Stimulated activated CD4-positive, alpha-beta T cell treated with anti-CD3 and anti-CD28 coated beads, Interleukin-2, amount 100 ng/mL, for 24 hours (primary cell): ENCODE results near the gene ADCY5.
"Not testable (repeated sequence)": the region's sequence is repeated elsewhere in the genome, so short reads cannot be mapped to it uniquely, and the experiment has no call there.

Experiments used
- DNase-seq, 2 donors: peaks; one replicate each; pipeline ENCODE4 v3.0.0-alpha.2; 2020

The ADCY5 gene

DNA sequence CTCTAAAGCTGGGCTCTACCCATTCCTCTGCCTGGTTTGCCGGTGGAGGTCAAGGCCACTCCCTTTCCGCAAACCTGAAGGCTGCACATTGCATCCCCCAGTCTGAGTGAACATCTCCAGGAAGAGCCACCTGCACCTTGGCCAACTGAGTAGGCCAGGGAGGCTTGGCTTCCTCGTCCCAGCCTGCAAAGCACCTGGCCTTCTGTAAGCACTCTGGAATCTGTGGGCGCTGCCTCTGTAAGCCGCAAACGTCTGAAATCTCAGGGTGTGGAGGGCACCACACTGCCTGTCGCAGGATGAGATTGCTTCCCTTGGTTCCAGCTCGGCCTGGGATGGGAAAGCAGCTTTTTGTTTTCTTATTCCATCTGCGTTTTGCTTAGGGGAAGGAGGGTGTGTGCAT is 165.8 kb downstream of the ADCY5 start:
- no peak for DNase-seq

DNA sequence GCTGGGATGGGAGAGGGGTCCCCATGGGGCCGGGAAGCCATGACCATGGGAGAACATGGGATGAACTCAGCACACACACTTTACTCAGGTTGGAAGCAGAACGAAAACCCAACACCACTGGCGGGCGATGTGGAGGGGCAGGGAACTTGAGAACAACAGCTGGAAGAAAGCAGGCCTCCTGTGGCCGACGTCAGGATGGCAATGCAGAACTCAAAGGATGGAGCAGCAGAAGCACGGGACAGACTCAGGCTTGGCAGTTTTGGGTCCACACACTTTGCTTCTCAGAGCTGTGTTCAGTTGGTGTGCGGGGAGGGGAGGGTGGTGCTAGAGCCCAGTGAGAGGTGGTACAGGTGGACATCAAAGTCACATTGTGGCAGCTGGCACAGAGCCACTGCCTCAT is 166.4 kb downstream of the ADCY5 start:
- DNase-seq, result no peak

DNA sequence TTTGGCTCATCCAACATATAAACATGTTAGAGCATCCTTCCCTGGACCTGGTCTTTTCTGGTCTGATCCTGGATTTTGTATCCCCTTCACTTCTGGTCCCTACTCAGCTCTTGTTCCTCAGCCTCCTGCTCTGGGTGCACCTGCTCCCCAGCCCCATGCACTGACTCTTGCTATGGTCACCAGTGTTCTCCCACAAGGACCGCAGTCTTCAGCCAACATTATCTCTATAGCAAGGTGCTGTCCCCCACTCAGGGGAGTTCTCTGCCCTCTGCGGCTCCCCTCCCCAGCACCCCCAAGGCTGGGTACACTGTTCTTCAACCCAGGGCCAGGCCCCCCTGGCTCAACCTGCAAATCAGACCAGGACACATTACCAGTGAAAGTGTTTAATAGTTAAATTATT is 167.0 kb downstream of the ADCY5 start:
- DNase-seq, result peak in 1 of 2 donors; percentile 6

DNA sequence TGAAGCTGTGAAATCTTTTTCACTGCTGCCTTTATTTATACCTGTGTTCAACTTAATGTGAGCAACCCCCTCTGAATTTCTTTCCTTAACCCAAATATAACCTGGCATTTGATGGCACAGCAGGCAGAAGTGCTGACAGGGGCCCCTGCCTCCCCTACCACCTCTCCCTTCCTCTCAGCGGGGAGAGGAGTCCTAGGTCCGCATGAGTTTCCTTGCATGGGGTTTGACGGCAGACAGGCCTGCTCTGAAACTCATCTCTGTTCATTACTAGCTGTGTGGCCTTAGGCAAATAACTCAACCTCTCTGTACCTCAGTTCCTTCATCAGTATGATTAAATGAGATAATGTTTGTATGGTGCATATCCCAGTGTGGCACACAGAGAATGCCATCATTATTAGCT is 167.5 kb downstream of the ADCY5 start:
- no peak for DNase-seq

DNA sequence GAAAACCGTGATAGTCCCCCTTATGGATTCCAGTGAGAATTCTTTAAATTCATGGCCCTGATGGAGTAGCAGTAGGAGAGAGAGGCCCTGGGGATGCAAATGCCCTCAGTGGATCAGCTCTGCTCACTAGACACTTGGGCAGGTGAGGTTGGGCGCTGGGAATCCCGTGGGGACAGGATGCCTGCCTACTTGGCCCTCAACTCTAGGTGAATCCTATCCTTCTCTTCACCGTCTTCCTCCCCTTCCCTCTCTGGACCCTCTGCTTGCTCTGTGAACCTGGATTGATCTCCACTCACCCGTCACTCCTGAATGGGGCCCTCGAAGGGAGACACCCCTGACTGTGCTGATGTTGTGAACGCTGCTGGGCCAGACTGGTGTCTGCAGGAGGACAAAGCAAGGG is 169.8 kb downstream of the ADCY5 start:
- DNase-seq, result no peak

DNA sequence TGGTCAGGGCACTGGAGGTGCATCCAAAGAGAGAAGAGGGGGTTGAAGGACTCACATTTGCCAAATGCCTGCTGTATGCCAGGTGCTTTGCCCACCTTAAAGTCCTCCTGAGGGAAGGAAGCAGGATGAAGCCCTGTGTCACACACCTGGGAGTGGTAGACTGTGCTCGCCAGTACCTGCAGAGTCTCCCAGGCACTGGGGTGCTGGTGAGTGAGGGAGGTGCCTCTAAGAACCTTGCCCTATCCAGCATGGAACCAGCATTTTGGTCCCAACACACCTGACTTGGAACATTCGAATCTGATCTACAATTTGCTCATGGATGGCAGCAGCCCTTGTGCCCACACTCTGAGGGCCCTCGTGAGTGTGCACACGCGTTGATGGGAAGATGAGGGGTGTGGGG is 170.4 kb downstream of the ADCY5 start:
- no peak for DNase-seq

DNA sequence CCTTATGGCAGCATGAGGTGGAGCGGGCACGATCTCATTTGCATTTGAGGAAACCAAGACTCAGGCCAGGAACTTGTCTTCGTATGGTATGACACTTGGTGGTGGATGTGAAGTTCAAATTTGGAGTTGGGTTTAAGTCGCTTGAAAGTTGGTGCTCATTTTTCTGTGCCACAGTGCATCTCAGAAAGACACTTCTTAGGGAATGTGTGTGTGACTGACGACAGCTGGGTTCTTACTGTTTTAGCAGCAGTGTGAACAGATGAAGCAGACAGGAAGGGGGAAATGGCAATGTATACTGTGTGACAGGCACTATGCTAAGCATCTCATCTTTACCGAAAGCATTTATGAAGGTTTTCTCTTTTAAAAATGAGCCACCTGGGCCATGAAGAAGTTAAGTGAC is 171.8 kb downstream of the ADCY5 start:
- no peak for DNase-seq

DNA sequence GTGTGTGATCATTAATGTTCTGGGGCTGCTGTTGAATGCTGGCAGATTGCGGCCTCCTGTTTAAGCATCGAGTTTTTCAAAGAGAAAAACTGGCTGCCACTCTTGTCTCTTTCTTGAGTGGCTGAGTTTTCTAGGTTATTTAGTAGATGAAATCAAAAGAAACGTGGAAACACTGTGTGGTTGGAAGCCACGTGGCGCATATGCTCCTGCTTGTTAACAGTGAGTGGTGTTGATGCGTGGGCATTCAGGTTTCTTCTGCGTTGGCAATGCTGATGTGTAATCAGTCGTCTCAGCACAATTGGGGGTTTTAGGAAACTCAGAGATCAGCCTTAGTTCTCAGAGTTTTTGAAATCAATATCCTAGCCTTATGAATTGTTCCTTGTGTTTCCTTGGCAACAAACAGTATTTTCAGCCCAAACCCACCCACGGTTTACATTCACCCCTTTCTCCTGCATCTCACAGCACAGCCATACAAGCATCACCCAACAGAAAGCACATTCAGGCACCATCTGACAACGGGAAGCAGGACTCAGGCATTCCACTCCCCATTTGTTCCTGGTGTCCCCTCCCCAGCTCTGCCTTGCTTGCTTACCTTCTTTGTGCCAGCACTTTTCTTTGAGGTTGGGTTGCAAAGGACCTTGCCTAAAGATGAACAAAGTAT is 172.4 kb downstream of the ADCY5 start:
- no peak for DNase-seq

DNA sequence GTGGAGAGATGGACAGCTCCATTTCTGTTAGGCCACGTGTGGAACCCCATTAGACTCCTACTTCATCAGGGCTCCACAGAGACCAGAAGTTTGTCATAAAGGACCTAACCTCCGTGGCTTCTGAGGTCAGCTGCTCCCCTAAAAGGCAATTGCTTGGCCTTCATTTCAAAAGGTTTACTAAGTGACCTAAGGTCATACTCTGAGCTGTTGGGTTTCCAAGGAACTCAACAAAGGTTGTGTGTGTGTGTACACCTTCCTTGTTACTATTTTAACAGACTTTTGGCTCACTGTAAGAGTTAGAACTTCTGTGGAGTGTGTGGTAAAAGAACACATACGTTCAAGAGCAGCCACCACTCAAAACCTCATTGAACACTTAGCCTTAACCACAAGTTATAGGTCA is 173.2 kb downstream of the ADCY5 start:
- no peak for DNase-seq

DNA sequence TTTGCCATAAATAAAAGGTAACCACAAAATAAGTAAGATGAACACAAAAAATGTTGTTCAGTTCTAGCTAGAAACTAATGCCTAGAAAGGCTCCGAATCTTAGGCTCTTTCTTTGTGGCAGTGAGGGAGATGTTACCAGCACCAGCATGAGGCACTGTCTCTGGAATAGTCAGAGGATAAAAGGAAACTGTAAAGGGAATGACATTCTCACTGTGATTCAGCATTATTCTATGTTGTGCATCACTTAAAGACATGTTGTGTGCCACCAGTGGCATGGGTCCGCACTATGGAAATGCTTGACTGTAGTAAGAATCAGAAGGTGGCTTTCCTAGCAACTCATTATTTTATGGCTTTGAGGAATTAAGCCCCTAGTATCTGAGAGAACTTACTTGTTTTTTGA is 176.3 kb downstream of the ADCY5 start:
- no peak for DNase-seq

DNA sequence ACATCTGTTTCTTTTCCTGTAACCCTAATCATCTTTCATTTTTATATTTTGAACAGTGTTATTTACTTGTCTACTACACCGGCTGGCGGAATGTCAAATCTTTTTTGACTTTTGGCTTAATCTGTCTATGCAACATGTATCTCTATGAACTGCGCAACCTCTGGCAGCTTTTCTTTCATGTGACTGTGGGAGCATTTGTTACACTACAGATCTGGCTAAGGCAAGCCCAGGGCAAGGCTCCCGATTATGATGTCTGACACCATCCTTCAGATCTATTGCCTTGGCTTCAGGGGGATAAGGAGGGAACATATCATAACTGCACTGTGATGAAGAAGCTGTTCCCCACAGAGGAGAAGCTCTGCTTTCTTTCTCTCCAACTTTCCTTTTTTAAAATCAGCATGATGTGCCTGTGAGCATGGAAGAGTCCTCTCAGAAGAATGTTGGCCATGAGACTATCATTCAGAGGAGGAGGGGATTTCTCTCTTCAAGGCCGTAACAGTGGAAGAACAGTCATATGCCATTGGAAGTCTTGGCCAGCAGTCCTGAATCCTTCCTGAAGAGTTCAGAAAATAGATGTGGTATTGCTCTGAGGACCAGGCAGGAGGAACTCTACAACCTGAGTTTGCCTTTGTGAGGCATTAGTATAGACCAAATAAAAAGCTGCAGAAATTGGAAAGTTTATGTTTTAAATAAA is 177.3 kb downstream of the ADCY5 start:
- DNase-seq, result no peak

DNA sequence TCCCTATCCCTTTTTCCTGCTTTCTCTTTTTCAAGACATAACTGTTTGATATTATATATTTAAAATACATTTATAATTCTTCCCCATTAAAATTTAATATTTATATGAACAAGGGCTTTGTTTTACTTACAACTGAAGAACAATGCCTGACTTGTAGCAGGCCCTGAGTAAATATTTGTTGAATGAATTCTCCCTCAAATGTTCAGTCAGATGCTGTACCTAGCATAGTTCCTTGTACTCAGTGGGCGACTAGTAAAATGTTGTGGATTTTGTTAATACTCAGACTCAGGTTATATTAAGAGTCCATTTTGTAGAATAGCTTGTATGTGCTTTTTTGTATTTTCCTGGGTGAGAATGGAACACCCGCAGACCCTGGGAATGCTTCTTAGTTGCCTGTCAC is 178.1 kb downstream of the ADCY5 start:
- DNase-seq, result no peak

DNA sequence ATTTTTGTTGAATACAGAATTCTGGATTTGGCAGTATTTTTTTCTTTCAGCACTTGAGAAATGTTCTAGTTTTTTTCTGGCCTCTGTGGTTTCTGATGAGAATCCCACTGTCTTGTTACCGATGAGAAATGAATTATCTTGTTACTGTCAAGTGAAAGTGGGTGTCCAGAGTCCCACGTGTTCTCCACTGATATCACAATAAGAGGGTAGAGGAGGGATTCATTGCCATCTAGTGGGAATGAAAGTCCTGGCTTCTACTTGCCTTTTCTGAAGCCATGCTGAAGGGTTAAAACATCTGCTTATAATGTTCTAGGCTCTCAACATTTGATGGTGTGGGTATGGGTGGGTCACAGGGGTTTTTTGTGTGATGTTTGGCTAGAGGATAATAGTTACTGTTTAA is 181.1 kb downstream of the ADCY5 start:
- DNase-seq, result no peak

DNA sequence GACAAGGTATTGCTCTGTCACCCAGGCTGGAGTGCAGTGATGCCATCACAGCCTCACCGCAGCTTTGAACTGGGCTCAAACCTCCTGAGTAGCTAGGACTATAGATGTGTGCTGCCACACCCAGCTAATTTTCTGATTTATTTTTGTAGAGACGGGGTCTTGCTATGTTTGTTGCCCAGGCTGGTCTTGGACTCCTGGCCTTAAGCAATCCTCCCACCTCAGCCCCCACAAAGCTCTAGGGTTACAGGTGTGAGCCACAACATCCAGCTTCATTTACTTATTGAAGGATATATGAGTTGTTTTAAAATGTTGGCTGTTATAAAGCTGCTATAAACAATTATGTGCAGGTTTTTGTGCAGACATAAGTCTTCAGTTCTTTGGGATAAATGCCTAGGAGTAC is 184.9 kb downstream of the ADCY5 start:
- no peak for DNase-seq

DNA sequence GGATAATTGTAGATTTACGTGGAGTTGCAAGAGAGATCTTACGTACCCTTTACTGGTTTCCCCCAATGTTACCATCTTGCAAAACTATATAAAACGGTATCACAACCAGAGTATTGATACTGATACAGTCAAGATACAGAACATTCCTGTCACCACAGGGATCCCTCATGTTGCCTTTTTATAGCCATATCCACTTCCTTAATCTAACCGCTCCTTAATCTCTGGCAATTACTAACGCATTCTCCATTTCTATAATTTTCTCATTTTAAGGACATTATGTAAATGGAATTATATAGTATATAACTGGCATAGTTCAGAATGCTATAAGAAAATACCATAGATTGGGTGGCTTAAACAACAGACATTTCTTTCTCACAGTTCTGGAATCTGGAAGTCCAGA is 186.0 kb downstream of the ADCY5 start:
- DNase-seq, result no peak

DNA sequence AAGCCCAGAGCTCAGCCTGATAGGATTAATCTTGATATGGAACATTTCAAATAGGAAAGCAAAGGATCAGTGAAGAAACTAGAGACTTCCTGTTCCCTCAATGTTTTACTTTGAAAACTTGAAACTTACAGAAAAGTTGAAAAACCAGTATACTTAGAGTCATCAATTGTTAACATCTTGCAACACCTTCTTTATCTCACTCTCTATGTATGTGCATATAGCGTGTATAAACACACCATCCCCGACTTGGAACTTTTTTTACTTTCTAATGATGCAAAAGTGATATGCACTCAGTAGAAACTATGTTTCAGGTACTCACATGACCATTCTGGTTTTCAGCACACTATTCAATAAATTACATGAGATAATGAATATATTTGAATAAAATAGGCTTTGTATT is 186.7 kb downstream of the ADCY5 start:
- DNase-seq, result no peak

DNA sequence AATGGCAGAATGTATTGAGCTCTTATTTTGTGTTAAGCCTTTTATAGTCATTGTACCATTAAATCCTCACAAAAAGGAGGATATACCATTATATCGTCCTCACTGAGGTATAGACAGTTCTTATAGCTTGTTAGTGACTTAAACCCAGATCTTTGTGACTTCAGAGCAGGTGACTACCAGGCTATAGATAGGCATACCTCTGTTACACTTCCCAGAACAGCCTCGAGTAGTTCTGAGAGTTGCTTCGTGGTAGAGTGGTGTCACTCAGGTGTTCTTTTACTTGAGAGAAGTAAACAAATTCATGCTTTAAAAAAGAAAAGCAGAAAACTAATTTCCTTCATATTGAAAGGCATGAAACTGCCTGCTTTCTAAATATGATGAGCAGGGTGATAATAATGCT is 187.2 kb downstream of the ADCY5 start:
- no peak for DNase-seq

DNA sequence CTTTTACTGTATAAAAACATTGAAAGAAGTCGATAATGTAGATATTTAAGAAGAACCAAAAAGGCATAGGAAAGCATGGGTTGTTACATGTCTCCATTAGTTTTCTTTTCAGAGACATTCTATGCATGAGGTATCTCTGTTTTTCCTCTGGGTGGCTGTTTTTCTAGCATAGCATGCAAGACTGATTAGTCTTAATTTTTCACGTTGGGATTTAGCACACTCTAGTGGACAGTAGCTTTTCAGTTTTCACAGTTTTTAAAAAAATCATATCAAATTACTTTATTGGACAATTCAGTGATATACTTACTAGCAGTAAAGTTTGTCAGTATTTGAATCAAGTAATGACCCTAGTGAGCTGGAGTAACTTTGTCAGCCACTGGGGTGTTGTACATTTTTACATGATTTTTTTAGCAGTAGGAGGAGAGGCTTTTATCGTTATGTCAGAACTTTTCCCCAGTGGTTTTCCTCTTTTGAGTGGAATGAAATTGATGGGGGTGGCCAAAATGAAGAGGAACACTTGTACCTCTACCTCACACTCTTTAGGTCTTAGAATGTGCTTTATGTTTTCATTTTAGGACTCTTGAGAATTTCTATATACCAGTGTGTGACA is 190.0 kb downstream of the ADCY5 start:
- no peak for DNase-seq

DNA sequence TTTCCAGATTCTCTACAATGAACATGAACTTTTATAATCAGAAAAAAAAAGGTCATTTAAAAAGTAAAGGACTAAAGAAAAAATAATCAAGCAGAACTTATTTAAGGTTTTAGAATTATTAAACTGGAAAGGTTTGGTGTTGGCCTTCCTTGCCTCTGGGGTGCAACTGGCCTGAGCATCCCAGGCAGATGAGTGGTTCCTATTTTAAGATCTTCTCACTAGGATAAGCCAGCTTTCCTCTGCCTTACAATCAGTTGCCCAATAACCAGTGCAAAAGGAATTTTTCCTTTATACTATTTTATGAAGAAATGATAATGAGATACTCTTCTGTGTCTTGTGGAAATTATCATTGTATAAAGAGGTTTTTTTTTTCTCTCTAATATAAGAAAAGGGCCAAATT is 190.5 kb downstream of the ADCY5 start:
- no peak for DNase-seq

DNA sequence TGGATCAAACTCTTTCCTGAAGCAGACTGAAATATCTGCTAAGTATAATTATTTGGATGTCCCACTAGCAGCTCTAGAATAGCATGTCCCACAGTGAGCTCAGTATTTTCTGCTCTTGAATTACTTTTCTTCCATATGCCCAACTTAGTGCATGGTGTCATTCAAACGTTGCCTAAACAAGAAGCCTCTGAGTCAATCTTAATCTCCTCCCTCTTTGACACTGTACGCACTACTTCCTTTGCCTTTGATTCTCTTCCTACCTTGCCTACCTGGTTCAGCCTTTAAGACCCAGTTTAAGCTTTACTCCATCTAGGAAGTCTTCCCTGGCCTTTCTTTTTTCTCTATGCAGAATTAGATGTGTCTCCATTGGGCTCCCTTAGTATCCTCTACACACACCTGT is 192.6 kb downstream of the ADCY5 start:
- no peak for DNase-seq

DNA sequence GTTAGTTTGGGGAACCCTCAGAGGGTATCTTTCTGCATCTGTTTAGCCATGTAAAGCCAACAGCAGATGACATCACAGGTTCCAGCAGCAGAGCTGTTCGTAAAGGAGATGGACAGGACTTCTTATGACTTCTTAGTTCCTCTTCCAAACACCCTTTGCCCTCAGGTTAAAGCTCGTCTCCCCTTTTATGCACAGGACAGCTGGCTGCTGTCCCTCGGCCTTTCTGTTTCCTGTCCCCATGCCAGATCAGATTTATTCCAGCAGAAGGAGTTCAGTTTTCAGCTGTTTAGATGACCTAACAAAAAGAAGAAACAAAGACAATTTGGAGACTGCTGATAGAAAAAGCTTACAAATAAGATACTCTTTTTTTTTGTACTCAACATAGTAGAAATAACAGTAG is 202.0 kb downstream of the ADCY5 start:
- DNase-seq, result no peak

DNA sequence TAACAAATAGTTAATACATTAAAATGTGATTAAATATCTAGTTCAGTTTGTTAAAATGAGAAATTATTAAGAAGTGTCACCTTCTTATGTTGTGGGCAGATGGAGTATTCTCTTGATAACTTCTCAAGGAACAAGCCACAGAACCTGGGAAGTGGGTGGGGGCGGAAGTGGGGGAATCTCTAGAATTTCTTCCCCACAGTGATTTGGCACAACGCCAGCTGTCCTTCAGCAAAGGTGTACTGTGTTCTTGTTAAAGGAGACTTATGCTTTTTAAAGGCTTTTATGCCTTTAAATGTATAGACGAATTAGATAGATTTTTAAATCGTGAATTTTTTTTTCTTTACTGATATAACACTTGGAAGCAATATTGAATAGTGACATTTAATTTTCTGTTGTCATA is 204.8 kb downstream of the ADCY5 start:
- peak in 1 of 2 donors; percentile 9 for DNase-seq

DNA sequence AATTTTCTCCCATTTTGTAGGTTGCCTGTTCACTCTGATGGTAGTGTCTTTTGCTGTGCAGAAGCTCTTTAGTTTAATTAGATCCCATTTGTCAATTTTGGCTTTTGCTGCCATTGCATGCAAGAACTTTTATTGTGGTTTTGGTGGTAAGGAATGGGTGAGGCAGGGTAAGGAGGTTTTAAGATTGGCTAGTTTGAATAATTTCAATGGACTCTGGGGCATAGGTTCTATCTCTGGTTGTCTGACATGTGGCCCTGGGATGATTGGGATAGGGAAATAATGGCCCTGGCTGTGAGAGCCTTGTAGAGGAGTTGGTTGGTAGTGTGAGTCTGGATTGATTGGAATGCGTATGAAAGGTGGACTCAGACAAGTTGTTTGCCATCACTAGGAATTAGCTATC is 209.1 kb downstream of the ADCY5 start:
- DNase-seq, result no peak

DNA sequence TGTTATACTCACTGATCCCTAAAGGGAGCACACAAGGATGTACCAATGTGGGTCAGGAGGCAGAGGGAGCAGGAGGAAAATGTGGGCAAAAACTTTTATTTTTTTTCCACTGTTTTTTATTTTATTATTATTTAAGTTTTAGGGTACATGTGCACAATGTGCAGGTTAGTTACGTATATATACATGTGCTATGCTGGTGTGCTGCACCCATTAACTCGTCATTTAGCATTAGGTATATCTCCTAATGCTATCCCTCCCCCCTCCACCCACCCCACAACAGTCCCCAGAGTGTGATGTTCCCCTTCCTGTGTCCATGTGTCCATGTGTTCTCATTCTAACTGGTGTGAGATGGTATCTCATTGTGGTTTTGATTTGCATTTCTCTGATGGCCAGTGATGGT is 209.7 kb downstream of the ADCY5 start:
- DNase-seq, result not testable (repeated sequence)

DNA sequence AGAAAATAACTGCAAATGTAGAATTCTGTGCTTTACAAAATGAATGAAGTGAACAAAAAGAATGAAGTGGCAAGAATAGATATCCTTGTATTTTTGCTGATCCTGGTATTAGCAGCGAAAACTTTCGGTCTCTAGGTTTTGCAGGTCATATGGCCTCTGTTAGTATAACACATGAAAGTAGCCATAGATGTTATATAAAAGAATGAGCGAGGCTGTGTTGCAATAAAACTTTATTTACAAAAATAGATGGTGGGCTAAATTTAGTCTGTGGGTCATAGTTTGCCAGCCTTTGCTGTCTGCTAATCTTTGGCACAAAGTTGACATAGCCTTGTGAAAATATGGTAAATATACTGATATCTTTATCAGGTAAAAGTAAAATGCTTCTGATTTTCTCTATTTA is 212.0 kb downstream of the ADCY5 start:
- no peak for DNase-seq
